Dermis microvascular lymphatic vessel endothelial cell (primary cell): Measurements from ENCODE around the gene COPS3. TPM values are rescaled to one million over a fixed set of nuclear protein-coding genes. Genes with fewer than 3 reads are reported as not detected.
"Not testable (repeated sequence)": the region's sequence is repeated elsewhere in the genome, so short reads cannot be mapped to it uniquely, and the experiment has no call there.

Experiments
- DNase-seq, 2 donors: peaks; one replicate each; pipeline versions ENCODE4 v3.0.0 to v3.0.0-alpha.2; 2010; ENCODE audit warnings: low read depth in 2 of 2
- total RNA-seq: library from RNA; depleted of rRNA; stranded (reverse); fragments of >200 nt; gene quantifications from 2 replicates; pipeline ENCODE4 v1.2.1, GENCODE V29; 2014

The COPS3 gene
- total RNA-seq, 1 donor from 2014 or later: 83.1 TPM

DNA sequence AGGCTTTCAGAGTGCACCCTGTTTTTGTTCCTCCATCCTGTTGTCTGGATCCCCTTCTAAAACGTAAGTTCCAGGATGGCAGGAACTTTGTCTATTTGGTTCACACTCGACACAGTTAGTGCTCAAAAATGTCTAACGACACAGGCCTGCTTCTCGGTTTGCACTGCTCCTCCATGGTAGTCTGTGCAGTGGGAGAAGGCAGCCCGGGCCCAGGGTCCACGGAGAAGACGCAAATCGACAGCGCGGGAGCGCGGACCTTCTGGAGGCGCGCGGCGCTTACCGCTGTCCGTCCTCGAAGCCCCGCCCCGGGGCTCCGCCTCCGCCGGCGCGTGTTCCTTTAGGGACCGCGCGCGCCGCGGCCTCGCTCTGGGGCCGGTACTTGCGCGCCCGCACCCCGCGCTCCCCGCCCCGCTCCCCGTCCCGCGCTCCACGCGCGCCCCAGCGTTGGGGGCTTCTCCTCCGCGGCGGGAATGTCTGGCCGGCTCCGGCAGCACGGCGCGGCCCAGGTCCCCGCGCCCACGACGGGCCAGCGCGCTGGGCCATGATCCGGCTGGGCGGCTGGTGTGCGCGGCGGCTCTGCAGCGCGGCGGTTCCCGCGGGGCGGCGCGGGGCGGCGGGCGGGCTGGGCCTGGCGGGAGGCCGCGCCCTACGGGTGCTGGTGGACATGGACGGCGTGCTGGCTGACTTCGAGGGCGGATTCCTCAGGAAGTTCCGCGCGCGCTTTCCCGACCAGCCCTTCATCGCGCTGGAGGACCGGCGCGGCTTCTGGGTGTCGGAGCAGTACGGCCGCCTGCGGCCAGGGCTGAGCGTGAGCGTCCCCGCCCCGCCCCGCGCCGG, 22.2 kb upstream of the COPS3 start, which contains the start of gene NT5M:
Gene NT5M (plus strand): TSS at position 364 of the 837 bp plus-strand sequence. CDS start 178 bp downstream, at position 542.
- DNase-seq: peak in 1 of 2 donors; percentile 80

DNA sequence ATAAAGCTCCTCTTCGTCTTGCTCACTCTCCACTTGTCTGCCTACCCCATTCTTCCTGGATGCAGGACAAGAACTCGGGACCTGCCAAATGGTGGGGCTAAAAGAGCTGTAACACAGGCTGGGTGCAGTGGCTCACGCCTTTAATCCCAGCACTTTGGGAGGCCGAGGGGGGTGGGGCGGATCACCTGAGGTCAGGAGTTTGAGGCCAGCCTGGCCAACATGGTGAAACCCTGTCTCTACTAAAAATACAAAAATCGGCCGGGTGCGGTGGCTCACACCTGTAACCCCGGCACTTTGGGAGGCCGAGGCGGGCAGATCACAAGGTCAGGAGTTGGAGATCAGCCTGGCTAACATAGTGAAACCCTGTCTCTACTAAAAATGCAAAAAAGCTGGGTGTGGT, 20.6 kb upstream of the COPS3 start:
- not testable (repeated sequence) for DNase-seq

DNA sequence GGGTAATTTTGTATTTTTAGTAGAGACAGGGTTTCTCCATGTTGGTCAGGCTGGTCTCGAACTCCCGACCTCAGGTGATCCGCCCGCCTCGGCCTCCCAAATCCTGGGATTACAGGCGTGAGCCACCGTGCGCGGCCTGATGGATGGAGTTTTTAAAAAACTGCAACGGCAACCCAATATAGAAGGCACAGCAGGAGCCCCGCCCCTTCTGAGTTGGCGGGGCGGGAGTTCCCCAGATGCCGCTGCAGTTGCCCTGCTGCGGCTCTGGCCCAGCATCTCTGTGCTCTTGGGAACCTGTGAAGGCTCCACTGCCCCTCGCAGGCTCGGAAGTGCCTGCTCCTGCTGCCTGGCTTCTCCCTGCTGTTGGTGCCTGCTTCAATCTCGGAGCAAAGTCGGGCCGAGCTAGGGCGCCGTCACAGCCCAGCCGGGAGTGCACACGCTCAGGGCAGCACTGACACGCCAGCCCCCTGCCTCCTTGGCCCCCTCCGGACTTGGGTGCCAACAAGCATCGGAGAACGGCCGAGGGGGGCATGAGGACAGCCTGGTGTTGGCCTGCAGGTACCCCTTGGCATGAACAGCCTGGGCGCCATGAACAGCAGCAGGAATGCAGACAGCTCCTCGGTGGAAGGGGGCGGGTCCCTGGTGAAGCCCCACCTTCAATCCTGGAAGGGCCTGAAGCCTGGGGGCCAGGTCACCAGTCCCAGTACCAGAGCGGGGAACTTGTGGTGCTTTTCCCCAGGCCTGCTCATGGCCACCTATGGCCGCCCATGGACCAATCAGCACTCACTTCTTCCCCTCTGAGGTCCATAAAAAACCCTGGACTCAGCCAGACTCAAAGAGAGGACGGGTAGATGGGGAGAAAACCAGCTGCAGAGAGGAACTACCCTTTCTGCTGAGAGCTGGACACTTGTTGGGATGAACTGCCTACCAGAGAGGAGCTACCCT, 19.9 kb upstream of the COPS3 start:
- peak in 1 of 2 donors; percentile 45 for DNase-seq

DNA sequence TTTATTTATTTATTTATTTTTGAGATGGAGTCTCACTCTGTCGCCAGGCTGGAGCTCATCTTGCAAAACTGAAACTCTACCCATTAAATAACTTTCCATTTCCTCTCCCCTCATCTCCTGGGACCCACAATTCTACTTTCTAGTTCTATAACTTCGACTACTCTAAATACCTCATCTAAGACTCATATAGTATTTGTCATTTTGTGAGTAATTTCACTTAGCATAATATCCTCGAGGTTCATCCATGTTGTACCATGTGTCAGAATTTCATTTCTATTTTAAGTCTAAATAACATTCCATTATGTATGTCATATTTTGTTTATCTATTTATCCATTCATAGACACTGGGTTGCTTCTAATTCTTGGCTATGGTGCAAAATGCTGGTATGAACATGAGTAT, 17.1 kb upstream of the COPS3 start:
- DNase-seq: no peak

DNA sequence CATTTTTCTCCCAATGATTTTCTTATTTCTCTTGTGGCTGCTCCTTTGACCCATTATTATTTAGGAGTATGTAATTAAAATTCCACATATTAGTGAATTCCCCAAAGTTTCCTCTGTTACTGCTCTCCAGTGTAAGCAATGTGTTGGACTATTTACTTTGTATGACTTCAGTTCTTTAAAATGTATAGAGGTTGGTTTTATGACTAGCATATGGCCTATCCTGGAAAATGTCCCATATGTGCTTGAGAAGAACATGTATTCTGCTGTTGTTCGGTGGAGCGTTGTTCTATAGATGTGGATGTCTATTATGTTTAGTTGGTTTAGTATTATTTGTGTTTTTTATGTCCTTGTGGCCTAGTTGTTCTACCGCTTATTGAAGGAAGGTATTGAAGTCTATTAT, 16.2 kb upstream of the COPS3 start:
- no peak for DNase-seq

DNA sequence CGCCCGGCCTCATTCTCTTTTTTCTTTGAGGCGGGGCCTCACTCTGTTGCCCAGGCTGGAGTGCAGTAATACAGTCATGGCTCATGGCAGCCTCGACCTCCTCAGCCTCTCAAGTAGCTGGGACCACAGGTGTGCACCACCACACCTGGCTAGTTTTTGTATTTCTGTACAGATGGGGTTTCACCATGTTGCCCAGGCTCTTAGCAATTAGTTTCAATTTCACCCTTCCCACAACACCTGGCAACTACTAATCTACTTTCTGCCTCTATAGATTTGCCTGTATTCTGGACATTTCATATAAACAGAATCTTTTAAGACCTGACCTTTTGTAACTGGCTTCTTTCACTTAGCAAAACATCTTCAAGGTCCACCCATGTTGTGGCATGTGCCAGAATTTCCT, 14.1 kb upstream of the COPS3 start:
- DNase-seq: no peak

DNA sequence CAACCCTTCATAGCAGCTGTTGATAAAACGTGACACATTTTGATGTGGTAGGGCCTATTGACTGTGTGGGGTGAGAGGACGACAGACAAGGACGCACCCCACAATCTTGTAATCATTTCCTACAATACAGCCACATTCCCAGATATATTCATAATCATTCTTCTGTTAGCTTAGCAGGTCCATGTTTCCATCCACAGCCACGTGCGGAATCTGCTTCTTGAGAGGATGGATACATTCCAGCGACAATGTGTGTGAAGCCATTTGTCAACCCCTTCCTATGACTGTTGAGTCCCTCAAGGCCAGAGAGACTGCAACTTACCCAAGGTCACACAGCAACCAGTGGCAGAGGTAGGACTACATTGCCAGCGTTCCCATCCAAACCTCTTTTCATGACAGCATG, 8.7 kb upstream of the COPS3 start:
- no peak for DNase-seq

DNA sequence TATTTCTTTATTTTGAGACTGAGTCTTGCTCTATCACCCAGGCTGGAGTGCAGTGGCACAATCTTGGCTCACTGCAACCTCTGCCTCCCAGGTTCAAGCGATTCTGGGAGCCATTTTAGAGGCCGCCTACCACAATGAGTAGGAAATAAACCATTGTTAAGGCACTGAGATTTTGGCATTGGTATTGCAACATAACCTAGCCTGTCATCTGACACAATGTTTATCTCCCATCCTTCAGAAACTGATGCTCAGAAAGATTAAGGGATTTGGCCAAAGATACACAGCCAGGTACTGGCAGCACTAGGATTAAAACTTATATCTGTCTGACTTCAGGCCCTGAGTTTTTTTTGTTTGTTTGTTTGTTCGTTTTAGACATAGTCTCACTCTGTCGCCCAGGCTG, 8.0 kb upstream of the COPS3 start:
- DNase-seq: no peak

DNA sequence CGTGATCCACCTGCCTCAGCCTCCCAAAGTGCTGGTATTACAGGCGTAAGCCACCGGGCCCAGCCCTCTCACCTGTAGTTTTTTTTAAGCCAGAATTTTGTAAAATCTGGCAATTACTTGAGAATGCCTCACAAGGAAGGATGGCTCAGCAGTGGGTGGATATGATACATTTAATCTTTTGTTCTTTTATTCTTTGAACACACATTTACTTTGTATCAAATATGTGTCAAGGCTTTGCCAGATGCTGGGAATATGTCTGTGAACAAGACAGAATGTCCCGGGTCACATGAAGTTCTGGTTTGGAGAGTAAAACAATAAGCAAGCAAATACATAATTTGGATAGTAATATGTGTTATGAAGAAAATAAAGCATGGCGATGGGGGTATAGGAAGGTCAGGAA, 4.9 kb upstream of the COPS3 start:
- DNase-seq: no peak

DNA sequence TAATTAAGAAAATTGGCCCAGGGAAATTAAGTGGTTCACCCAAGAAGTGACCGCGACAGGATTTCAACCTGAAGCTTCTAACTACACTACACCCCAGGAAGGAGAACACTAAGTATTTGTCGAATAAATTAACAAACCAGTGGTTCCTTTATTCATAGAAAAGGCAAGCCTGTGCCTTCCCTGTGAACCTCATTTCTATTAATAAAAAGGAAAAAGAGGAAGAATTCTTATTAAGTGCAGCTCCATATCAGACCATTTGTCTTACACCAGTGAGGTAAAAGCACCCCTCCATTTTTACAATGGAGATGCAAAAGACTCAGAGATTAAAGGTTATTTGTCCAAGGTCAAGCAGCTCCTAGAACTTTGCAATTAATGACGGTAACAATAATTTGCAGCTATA, 1.7 kb downstream of the COPS3 start:
- no peak for DNase-seq

DNA sequence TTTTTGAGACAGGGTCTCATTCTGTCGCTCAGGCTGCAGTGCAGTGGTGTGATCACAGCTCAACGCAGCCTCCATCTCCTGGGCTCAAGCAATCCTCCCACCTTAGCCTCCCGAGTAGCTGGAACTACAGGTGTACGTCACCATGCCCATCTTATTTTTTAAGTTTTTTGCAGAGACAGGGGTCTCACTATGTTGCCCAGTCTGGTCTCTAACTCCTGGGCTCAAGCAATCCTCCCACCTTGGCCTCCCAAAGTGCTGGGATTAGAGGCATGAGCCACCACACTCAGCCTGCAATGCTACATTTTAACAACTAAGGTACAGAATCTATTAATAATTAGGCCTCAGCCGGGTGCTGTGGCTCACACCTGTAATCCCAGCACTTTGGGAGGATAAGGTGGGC, 3.6 kb downstream of the COPS3 start:
- not testable (repeated sequence) for DNase-seq

DNA sequence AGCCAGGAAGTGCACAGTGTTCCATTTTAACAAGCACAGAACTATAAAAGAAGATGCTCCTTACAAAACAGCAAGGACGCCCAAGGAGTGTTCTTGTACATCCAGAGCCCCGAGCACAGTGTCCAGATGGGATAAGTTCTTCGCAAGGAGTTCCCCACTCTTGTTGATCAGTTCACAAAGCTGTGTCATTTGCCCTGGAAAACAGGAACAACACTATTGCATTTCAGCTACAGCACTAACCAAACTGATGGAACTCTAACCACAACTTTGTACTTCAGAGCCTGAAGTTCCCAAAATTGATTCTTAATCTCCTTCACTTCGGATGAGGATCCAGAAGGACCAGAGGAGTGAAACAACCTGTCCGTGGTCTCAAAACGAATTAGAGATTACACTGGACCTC, 5.1 kb downstream of the COPS3 start:
- DNase-seq: no peak

DNA sequence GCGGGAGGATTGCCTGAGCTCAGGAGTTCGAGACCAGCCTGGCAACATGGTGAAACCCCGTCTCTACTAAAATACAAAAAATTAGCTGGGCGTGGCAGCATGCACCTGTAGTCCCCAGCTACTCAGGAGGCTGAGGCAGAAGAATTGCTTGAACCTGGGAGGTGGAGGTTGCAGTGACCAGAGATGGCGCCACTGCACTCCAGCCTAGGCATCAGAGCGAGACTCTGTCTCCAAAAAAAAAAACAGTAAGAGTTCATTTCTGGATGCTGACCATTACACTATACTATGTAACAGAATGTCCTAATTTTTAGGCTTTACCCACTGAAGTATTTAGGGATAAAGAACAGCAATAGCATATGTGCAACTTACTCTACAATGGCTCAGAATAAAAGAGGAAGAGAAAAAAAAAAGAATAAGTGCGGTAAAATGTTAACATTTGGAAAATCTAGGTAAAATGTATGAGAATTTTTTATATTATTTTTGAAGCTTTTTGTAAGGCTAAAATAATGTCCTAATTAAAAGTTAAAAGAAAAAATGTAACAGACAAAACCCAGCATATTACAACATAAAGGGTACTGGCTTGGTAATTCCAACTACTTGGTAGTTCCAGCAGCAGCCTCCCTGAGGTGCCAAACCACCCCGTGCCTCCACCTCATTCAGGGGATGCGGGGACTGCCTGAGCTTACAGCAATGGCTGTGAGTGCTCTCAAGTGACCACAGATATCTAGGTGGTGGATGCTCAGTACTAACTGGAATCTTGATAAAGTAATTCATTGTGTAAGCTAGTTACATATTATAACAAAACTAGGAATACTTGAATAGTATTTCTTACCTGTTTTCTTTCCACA, 10.9 kb downstream of the COPS3 start:
- peak in 1 of 2 donors; percentile 7 for DNase-seq

DNA sequence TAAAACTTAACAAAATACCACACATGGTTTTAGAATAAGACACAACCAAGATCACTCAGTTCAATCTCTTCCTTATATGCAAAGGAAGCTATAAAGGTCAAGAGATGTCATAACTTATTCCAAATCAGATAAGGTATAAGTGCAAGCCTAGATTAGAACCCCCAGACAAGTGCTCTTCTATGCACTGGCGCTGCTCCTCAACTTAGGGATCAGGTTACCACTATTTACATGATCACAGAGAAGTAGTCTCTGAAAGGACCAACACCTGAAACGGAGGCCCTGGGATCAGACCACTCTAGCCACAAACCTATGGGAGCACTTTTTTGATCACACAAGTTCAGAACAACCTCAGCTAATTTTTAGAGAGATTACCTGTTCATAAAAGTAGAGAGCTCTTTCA, 16.6 kb downstream of the COPS3 start:
- no peak for DNase-seq

DNA sequence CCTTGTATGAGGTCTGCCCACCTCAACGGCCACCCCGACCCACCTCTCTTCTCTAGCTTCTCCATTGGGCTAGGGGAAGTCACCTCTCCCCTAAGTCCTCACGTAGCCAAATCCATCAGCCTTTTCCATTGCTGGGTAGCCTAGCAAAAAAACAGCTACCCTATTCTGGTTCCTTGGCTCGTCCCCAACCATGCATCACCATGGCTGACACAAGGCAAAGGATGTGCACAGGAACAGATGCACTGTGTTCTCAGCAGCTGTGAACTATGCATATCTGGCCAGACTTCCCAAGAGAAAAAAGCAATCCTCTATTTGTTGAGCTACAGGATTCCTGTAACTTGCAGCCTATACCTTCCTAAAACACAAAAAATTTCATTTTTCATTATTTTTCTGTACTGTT, 22.0 kb downstream of the COPS3 start:
- no peak for DNase-seq

DNA sequence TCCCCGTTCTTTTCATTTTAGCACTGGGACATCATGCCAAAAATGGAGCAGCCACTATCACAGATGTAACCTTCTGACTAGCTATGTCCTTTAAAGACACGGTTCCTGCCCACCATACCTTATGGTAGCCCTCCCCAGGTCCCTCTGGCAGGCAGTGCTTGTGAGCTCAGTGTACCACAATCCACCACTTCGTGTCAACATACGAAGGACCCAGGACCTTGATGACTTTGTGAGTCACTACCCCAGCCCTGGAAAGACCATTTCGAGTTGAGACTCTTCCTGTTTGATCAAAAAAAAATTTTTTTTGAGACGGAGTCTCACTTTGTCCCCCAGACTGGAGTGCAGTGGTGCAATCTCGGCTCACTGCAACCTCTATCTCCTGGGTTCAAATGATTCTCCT, 23.0 kb downstream of the COPS3 start:
- no peak for DNase-seq

DNA sequence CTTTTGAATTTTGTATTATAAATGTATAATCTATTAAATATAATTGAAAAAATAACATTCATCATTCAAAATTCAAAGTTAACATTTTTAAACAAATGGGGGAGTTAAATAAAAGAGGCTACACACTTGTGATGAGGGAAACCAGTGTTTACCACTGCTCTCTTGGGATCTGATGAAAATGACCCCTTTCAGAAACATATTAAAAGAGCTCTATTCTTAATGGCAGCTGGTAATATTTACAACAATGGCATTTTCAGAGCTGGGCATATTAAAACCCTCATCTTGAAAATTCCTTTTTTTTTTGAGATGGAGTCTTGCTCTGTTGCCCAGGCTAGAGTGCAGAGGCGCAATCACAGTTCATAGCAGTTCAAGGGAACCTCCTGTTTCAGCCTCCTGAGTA, 24.7 kb downstream of the COPS3 start:
- DNase-seq: no peak

DNA sequence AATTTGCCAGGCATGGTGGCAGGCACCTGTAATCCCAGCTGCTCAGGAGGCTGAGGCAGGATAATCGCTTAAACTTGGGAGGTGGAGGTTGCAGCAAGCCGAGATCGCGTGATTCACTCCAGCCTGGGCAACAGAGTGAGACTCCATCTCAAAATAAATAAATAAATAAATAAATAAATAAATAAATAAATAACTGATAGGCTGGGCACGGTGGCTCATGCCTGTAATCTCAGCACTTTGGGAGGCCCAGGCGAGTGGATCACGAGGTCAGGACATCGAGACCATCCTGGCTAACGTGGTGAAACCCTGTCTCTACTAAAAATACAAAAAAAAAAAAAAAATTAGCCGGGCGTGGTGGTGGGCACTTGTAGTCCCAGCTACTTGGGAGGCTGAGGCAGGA, 25.4 kb downstream of the COPS3 start:
- DNase-seq: not testable (repeated sequence)

DNA sequence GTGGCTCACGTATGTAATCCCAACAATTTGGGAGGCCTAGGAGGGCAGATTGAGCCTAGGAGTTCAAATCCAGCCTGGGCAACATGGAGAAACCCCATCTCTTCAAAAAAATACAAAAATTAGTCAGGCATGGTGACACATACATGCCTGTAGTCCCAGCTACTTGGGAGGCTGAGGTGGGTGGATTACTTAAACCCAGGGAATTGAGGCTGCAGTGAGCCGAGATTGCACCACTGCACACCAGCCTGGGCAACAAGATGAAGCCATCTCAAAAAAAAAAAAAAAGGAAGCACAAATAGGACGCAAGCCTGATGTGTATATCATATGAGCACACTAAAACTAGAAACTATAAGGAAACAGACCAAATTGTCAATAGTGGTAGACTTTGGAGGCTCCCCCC, 27.0 kb downstream of the COPS3 start:
- no peak for DNase-seq

DNA sequence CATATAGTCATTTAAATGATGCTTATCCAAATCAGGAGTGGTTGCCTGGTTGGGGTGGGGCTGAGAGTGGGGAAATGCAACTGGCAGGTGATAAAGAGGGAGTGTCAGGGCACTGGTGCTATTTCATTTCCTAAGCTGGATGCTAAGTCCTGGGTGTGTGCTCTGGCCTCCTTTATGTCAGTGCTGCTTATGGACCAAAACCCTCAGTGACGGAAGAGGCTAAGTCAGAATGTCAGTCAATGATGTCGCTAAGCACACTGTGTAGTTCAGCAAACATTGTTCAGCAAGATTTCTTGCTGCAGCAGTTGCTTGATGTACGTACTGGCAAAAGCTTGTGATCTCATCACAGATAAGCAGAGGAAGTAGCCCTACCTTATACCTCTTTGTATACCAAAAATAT, 27.6 kb downstream of the COPS3 start:
- no peak for DNase-seq

DNA sequence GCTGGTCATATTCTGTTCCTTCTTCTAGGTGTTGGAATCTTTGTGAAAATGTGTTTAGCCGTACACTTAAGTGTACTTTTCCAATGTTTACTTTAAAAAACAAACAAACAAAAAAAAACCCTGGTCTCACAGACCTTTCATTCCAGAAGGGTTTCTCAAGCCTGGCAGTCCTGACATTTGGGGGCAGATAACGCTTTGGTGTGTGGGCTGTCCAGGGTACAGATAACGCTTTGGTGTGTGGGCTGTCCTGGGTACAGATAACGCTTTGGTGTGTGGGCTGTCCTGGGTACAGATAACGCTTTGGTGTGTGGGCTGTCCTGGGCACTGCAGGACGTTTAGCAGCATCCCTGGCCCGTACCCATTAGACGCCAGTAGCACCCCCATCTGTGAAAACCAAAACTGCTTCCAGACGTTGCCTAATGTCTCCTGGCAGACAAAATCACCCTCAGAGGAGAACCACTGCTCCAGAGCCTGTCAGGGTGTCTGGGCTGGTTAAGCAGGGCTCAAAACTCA, 28.8 kb downstream of the COPS3 start:
- no peak for DNase-seq
